GM10847 (cell line): ENCODE data around the gene NTNG1.

Experiments
- POLR2A ChIP-seq: IDR thresholded peaks from 2 replicates; pipeline ENCODE4 v1.6.1; 2011; ENCODE audit not compliant: insufficient read length; ENCODE audit errors: extremely low read depth

The NTNG1 gene

GRCh38 chr1:107326824-107327445 lies 186.1 kb downstream of the NTNG1 start:
- TF ChIP-seq POLR2A = no peak

- TF ChIP-seq POLR2A = no peak
Measured at GRCh38 chr1:107327446-107327845, 186.6 kb downstream of the NTNG1 start.

GRCh38 chr1:107328087-107328486 lies 187.2 kb downstream of the NTNG1 start:
- TF ChIP-seq POLR2A = no peak

- no peak for TF ChIP-seq POLR2A
Measured at GRCh38 chr1:107339775-107340174, 198.9 kb downstream of the NTNG1 start.

GRCh38 chr1:107342316-107342715 lies 201.5 kb downstream of the NTNG1 start:
- no peak for TF ChIP-seq POLR2A

GRCh38 chr1:107342768-107343167 lies 201.9 kb downstream of the NTNG1 start:
- TF ChIP-seq POLR2A = no peak

- TF ChIP-seq POLR2A = no peak
Measured at GRCh38 chr1:107343601-107344000, 202.8 kb downstream of the NTNG1 start.

GRCh38 chr1:107344268-107344760 lies 203.5 kb downstream of the NTNG1 start:
- no peak for TF ChIP-seq POLR2A

- TF ChIP-seq POLR2A = no peak
Measured at GRCh38 chr1:107344836-107345235, 204.0 kb downstream of the NTNG1 start.

GRCh38 chr1:107352850-107353249 lies 212.0 kb downstream of the NTNG1 start:
- TF ChIP-seq POLR2A = no peak

GRCh38 chr1:107357376-107357775 lies 216.5 kb downstream of the NTNG1 start:
- TF ChIP-seq POLR2A = no peak

GRCh38 chr1:107358619-107359327 lies 217.9 kb downstream of the NTNG1 start:
- TF ChIP-seq POLR2A = no peak

GRCh38 chr1:107359472-107360241 lies 218.8 kb downstream of the NTNG1 start:
- TF ChIP-seq POLR2A = no peak

- no peak for TF ChIP-seq POLR2A
Measured at GRCh38 chr1:107362468-107363140, 221.8 kb downstream of the NTNG1 start.

- TF ChIP-seq POLR2A = no peak
Measured at GRCh38 chr1:107363154-107363553, 222.3 kb downstream of the NTNG1 start.
